22Rv1 (cell line): ENCODE measurements around the gene ABHD16B.

Experiments used
- H3K27ac ChIP-seq: fragments of 450-650 bp; 2 replicates; pipeline ENCODE4 v1.5.1; 2017
- ZFX ChIP-seq: fragments of 450-650 bp; IDR thresholded peaks from 2 replicates; pipeline ENCODE4 v1.6.1; 2017; ENCODE audit warnings: antibody characterized with exemption, borderline replicate concordance
- TF ChIP-seq, protein P1 (sequence below): fragments of 450-650 bp; IDR thresholded peaks from 2 replicates; pipeline ENCODE4 v1.5.1; 2017; ENCODE audit warnings: mild to moderate bottlenecking

Gene ABHD16B

DNA sequence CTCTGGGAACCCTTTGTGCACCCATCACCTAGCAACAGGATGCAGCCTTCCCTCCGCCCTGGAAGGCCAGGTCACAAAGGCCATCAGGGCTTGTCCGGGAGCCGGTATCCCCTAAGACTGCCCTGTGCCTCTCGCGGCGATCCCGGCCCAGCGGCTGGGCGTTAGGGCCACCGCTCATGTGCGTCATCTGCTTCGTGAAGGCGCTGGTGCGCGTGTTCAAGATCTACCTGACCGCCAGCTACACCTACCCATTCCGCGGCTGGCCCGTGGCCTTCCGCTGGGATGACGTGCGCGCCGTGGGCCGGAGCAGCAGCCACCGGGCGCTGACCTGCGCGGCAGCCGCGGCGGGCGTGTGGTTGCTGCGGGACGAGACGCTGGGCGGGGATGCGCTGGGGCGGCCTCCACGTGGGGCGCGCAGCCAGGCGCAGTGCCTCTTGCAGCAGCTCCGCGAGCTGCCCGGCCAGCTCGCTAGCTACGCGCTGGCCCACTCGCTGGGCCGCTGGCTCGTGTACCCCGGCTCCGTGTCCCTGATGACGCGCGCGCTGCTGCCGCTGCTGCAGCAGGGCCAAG, at the start of gene ABHD16B:
Gene ABHD16B (plus strand): TSS at position 134 of the 570 bp plus-strand sequence. CDS start 43 bp downstream, at position 177.
- TF ChIP-seq, protein P1, sequence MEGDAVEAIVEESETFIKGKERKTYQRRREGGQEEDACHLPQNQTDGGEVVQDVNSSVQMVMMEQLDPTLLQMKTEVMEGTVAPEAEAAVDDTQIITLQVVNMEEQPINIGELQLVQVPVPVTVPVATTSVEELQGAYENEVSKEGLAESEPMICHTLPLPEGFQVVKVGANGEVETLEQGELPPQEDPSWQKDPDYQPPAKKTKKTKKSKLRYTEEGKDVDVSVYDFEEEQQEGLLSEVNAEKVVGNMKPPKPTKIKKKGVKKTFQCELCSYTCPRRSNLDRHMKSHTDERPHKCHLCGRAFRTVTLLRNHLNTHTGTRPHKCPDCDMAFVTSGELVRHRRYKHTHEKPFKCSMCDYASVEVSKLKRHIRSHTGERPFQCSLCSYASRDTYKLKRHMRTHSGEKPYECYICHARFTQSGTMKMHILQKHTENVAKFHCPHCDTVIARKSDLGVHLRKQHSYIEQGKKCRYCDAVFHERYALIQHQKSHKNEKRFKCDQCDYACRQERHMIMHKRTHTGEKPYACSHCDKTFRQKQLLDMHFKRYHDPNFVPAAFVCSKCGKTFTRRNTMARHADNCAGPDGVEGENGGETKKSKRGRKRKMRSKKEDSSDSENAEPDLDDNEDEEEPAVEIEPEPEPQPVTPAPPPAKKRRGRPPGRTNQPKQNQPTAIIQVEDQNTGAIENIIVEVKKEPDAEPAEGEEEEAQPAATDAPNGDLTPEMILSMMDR = no peak
- no peak for TF ChIP-seq ZFX
- no peak within 1 kb of the TSS for H3K27ac ChIP-seq

DNA sequence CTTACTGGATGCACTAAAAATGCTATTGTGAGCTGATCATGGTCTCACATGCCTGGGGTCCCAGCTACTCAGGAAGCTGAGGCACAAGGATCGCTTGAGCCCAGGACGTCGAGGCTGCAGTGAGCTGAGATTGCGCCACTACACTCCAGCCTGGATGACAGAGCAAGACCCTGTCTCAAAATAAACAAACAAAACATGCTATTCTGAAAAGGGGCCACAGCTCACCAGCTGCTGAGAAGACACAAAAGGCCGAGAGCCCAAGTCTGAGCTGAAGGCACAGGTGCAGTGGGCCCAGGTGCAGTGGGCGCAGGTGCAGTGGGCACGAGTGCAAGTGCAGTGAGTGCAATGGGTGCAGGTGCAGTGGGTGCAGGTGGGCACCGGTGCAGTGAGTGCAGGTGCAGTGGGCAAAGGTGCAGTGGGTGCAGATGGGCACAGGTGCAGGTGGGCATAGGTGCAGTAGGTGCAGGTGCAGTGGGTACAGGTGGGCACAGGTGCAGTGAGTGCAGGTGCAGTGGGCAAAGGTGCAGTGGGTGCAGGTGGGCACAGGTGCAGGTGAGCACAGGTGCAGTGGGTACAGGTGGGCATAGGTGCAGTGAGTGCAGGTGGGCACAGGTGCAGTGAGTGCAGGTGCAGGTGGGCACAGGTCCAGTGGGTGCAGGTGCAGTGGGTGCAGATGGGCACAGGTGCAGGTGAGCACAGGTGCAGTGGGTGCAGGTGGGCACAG, 46.2 kb upstream of the ABHD16B start:
- H3K27ac ChIP-seq = no peak overlapping the region
- TF ChIP-seq ZFX = no peak
- TF ChIP-seq, protein P1 = no peak

DNA sequence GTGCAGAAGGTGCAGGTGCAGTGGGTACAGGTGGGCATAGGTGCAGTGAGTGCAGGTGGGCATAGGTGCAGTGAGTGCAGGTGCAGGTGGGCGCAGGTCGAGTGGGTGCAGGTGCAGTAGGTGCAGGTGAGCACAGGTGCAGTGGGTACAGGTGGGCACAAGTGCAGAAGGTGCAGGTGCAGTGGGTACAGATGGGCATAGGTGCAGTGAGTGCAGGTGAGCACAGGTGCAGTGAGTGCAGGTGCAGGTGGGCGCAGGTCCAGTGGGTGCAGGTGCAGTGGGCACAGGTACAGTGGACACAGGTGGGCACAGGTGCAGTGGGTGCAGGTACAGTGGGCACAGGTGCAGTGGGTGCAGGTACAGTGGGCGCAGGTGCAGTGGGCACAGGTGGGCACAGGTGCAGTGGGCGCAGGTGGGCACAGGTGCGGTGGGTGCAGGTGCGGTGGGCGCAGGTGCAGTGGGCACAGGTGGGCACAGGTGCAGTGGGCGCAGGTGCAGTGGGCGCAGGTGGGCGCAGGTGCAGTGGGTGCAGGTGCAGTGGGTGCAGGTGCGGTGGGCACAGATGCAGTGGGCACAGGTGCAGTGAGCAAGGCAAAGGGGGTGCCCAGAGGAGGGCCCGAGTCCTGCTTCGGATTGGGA, 45.6 kb upstream of the ABHD16B start:
- TF ChIP-seq, protein P1 = no peak
- no peak for TF ChIP-seq ZFX
- no peak overlapping the region for H3K27ac ChIP-seq

DNA sequence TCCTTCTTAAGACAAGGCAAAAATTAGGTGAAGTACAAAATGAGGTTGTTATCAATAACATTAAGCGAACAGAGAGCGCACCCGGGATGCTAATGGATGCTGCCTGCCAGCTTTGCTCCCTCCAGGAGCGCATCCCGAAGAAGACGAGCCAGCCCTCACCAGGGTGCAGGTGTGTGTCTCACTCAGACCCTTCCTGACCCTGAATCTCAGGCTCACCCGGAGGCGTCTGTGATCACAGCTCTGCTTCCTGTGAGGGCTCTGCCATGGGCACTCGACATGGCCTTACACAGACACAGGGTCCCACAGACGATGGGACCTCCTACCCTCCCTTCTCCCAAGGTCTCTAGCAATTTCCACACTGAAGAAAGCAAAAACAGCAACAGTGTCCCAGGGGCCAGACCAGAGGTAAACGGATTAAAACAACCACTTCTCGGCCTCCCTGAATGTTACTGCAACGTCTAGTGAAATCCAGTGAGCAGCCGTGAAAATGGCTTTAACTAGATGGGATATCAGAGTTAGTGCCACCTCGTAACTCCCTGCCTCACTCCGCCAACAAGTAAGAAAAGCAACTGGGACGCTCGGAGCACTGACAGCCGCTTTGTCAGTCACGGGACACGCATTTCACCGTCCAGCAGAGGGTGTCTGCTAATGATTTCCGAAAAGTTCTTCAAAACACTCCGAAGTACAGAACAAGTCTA, 41.9 kb upstream of the ABHD16B start:
- H3K27ac ChIP-seq = no peak overlapping the region
- no peak for TF ChIP-seq ZFX
- TF ChIP-seq, protein P1 = peak; percentile 57

DNA sequence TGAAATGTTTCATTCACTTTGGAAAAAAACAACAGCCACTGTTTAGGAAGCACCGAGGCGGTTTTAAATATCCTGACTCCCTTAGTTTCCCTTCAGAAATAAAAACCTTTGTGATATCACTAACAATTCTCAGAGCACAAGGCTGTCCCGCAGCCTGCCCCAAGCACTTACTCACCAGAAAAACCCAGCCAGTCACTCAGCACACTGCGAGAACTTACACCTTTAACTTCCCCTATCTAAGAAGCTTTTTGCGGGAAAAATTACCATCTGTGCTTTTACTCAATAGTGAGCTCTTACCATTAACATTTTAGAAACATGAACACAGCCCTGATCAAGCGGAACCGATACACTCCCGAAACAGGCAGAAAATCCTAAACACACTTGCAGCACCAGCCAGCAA, 39.5 kb upstream of the ABHD16B start:
- TF ChIP-seq, protein P1 = no peak
- TF ChIP-seq ZFX = no peak
- H3K27ac ChIP-seq = no peak overlapping the region

DNA sequence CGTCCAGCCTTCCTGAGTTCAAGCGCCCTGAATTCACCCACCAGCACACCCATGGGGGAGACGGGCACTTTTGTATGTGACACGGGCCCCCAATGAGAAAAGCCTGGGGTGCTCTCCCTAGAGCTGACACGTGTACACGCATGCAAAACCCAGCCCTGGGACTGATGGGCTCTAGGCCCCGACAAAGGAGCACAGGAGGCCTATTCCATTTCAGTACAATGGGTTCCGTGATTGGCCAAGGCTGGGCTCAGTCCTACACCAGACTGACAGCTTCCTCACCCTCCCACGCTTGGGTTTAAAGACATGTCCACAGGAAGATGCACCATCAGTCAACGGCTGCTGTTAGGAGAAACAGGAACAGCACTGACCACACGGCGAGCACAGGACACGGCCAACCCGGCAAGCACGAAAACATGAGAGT, 39.0 kb upstream of the ABHD16B start:
- H3K27ac ChIP-seq = no peak overlapping the region
- no peak for TF ChIP-seq ZFX
- TF ChIP-seq, protein P1 = no peak
